ENCODE results near the gene ERVFRD-1.

GRCh38 chr6:11141295-11141694 is 29.8 kb upstream of the ERVFRD-1 start:
- TF ChIP-seq POU6F1 (CRISPR knock-in tag; IDR thresholded peaks at IDR 0.05; ENCODE audit: borderline replicate concordance, low read depth) (no peak), ISL1 (CRISPR knock-in tag; IDR thresholded peaks at IDR 0.05) (no peak), ARNTL (CRISPR knock-in tag; IDR thresholded peaks at IDR 0.05; ENCODE audit: borderline replicate concordance, low read depth) (no peak)

Measured in SK-N-SH treated with all-trans-retinoic acid at 6 μM for 48 hours (cell line).